H4 (cell line): ENCODE results near the gene SLC10A3. TPM values are rescaled to one million over a fixed set of nuclear protein-coding genes. Genes with fewer than 3 reads are reported as not detected.

Experiments used
- DNase-seq: peaks from one replicate; pipeline ENCODE4 v3.0.0-alpha.2; 2015; ENCODE audit warnings: low spot score
- total RNA-seq: library from RNA; depleted of rRNA; stranded (reverse); fragments of >200 nt; shearing (Covaris generic); gene quantifications from 2 replicates; pipeline ENCODE4 v1.2.3, GENCODE V29; 2014; rRNA removed

Gene SLC10A3, protein sequence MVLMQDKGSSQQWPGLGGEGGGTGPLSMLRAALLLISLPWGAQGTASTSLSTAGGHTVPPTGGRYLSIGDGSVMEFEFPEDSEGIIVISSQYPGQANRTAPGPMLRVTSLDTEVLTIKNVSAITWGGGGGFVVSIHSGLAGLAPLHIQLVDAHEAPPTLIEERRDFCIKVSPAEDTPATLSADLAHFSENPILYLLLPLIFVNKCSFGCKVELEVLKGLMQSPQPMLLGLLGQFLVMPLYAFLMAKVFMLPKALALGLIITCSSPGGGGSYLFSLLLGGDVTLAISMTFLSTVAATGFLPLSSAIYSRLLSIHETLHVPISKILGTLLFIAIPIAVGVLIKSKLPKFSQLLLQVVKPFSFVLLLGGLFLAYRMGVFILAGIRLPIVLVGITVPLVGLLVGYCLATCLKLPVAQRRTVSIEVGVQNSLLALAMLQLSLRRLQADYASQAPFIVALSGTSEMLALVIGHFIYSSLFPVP
- total RNA-seq = 20.0 and 35.3 TPM in 2 replicates

DNA sequence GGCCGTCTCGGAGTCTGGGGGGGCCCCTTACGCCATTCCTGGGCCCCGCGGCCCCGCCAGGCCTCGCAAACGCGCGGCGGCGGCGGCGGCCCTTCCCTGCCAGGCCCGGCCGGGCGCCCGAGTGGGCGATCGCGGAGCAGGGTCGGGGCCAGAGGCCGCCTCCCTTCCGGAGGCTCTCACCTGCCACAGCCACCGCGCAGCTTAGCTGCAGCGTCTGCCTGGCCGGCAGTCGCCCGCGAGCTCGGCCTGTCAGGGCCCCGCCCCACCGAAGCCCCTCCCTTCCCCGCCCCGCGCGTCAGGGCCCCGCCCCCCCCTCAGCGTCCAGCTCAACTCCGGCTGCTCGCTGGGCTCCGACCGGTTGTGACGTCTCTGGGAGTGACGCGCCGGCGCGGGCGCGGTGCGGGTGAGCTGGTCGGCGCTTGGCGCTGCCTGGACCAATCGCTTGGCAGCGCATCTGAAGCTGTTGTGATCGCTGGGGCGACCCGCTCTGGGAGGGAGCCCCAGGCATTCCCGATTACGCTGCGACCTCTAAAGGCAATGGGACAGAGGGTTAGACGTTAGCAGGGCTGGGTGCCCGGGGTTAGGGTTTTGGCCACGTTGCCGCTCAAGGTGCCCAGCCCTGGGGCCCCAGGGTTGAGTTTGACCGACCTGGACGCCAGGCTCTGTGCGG is at the start of gene SLC10A3:
Gene SLC10A3, minus strand, starts transcription at position 216 of the 670 bp plus-strand sequence. CDS start 1,689 bp downstream, outside the sequence.
- DNase-seq = peak; percentile 93

DNA sequence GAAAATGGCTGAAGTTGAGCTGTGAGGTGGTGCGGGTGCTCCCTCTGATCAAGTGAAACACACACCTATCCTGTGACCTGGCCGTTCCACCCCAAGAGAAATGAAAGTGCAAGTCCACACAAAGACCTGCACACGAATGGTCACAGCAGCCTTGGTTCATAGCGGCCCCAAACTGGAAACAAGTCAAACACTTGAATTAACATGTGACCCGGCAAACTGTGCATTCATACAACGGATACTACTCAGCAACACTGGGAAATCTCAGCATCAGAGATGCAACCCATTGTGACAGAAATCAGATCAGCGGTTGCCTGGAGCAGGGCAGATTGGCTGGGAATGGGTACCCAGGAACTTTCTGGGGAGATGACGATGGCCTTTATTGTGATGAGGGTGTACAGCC is 48.6 kb upstream of the SLC10A3 start:
- no peak for DNase-seq

DNA sequence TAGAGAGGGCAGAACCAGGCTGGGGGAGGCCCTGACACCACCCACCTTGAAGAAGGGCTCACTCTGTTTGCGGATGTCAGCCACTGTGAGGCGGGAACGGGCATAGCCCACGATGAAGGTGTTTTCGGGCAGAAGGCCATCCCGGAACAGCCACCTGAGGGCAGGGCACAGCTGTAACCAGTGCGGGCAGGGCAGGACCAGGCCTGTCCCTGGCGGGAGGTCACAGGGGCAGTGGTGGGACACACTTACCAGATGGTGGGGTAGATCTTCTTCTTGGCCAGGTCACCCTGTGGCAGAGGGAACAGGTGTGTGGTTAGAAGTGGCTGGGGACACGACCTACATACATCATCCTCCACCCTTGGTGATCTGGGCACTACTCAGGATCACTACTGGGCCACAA is 45.5 kb upstream of the SLC10A3 start:
- DNase-seq = peak; percentile 4

DNA sequence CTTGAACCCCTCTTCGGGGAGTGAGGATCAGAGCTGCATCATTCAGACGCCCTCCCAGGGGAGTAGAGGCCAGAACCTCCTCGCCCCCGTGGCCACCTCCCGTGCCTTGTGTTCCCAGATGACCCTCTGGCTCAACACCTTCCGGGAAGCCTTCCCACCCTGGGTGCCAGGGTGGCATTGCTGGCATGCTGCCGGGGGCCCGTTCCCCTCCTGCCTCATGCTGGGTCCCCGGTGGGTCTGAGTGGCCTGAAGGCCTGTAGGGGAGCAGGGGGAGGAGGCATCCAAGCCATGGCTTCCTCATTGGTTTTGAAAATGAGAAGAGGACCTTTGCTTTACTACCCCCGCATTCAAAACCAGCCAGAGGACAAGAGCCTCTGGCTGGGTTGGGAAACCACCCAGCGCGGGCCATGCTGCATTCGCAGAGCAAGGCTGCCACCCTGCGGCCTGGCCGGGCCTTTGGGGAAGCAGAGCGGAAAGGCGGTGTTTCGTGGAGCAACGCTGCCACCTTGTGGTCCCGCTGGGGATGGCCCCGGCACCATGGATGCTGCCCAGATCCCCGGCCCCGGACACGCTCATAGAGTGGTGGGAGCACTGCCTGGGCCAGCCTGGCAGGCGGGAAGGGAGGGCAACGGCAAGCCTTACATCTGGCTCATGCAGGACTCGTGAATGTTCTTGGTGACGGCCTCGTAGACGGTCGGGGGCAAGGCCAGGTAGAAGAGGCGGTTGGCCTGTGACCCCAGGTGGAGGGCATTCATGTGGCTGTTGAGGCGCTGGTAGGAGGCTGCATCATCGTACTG is 44.3 kb upstream of the SLC10A3 start:
- DNase-seq = peak; percentile 76

DNA sequence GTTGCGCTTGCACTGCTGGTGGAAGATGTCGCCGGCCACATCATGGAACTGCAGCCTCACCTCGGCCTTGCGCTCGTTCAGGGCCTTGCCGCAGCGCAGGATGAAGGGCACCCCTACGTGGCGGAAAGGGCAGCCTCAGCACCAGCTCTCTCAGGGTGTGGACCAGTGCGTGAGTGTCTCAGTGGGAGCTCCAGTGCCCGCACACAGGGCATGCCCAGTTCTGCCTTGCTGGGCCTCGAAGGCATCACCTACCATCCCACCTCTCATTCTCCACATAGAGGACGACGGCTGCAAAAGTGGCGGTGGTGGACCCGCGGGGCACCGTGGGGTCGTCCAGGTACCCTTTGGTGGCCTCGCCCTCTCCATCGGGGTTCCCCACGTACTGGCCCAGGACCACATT is 42.3 kb upstream of the SLC10A3 start:
- no peak for DNase-seq

DNA sequence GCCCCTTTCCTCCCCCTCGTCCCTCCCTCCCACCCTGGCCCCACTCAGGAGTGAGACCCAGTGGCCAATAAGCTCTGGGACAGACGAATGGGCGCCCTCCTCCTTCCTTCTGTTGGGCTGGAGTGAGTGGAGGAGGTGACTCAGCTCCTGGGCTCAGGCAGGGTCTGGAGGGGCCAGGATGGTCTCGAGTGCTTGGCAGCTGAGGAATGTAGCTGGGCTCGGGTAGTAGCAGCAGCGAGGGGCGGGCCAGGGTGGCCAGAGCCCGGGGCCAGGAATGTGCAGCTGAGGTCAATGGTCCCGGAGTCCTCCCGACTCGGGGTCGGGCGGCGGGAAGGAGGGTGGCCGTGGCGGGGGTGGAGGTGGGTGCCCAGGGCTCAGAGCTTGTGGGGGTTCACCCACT is 41.2 kb upstream of the SLC10A3 start:
- DNase-seq = no peak

DNA sequence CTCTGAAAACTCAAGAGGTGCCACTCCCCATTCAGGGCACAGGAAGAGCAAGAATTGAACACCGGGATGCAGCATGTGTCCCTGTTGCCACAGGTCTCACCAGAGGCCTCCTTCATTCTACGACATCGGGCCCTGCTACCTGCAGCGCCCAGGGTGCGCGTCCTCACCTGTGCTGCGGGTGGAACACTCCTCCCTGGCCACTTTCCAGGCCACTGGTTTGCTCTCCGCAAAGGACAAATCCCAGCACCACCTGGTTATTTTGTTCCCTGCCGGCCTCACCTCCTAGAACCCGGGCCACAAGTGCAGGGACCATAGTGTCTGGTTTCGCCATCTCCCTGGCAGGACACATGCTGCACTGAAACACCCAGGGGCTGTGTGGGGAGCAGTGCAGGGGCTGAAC is 39.9 kb upstream of the SLC10A3 start:
- DNase-seq = no peak

DNA sequence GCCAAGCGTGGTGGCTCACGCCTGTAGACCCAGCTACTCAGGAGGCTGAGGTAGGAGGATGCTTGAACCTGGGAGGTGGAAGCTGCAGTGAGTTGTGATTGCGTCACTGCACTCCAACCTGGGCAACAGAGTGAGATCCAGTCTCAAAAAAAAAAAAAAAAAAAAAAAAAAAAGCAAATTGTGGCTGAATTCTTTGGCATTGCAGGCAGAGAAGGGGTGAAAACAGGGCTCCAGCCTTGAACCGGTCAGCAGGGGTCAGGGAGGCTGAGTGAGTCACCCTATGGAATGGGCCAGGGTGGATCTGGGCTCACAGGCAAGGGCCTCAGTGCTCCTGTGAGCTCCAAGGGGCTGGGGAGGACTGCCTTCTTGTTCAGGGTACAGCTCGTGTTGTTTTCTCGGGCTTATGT is 38.8 kb upstream of the SLC10A3 start:
- no peak for DNase-seq

DNA sequence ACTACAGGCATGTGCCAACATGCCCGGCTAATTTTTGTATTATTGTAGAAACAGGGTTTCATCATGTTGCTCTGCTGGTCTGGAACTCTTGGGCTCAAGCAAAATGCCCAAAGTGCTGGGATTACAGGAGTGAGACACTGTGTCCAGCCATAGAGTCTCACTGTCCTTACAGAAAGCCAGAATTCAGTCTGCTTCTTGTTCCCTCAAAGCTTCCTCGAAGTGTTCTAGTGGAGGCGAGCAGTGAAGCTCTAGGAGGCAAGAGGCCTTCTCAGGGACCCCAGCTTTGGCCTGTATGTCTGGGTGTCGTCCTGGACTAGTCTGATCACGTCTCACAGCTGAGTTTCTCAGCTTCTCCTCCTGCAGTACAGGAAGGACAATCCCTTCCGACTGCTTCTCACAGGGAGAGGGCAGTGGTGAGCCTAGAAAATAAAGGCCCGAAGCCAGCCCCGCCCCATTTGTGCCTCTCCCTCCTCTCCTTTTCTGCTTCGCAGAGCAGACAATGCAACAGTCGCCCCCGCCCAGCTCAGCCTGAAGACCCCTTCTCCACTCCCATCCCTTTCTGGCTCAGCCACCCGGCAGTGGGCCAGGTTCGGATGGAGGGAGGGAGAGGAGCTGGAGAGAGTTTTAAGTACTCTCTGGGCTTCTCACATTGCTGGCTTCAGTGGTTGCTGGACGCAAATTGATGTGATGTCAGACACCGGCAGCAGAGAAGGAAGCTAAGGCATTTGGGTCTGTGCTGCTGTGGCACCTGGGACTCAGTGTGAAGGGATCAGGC is 36.7 kb upstream of the SLC10A3 start:
- peak; percentile 79 for DNase-seq

DNA sequence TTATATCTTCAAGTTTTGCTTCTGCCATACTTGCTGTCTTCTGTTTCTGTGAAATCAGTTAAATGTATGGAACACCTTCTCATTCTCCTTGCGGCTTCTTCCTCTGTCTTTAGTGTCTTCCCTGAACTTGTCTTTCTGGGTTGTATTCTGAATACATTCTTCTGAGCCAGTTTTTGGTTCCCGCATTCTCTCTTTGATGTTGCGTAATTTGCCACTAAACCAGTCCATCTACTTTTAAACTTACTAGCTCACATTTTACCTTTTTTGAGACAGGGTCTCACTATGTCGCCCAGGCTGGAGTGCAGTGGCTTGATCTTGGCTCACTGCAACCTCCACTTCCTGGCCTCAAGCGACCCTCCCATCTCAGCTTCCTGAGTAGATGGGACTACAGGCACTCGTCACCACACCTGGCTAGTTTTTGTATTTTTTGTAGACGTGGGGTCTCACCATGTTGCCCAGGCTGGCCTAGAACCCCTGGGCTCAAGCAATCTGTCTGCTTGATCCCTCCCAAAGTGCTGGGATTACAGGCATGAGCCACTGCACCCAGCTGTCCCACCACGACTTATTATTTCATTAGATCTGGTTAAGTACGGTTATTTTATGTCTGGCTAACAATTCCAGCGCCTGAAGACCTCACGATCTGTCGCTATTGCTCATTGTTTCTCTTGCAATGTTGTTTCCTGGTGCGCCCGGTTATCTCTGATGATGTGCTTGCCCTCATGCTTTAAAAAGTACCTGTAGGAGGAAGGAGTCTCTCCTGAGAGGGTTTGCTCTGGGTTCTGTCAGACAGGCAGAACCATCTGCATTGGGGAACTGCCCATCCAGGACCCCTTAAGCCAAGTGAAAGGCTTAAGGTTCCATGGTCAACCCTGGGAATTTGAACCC is 35.4 kb upstream of the SLC10A3 start:
- DNase-seq = no peak

DNA sequence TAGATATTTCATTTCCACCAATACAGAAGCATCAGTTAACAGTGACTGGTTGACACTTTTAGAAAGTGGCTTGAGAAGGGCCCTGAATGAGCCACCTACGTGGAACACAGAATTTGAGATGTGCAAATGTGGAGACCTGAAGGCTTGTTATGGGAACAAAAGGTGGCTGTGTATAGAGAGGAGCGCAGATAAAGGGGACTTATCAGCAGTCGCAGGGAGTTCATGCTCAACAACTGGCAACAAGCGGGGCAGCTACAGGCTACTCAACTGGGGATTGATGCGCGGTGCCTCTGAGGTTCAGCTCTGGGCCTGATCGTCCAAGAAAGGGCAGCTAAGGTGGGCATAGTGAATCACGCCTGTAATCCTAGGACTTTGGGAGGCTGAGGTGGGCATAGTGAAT is 29.0 kb upstream of the SLC10A3 start:
- no peak for DNase-seq

DNA sequence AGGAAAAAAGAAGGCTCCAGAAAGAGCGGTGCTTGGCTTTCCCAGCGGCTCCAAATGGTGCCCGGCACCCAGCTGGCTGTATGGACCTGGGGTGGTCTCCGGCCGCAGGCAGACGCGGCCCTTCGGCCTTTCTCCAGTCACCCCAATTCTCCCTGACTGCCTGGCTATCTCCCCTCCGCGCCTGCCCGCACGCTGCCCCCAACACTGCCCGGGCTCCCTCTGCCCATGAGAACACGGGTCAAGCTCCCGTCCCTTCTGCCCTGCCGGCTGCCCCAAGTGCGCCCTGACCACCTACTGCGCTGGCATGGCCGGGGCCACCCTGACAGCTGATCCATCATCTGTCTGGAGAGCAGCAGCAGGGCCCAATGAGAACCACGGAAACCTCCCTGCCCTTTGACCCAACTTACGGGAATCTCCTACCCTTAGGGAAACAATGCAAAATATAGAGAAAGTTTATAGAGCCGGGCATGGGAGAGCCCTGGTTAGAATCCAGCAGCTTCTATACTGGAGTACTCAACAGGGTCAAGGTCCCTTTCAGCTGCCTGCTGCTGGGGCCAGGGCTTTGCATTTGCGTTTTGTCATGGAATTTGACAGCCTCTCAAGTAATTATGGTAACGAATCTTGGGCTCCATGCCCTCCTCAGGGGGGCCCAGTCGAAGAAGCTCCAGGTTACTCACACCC is 26.8 kb upstream of the SLC10A3 start:
- DNase-seq = no peak

DNA sequence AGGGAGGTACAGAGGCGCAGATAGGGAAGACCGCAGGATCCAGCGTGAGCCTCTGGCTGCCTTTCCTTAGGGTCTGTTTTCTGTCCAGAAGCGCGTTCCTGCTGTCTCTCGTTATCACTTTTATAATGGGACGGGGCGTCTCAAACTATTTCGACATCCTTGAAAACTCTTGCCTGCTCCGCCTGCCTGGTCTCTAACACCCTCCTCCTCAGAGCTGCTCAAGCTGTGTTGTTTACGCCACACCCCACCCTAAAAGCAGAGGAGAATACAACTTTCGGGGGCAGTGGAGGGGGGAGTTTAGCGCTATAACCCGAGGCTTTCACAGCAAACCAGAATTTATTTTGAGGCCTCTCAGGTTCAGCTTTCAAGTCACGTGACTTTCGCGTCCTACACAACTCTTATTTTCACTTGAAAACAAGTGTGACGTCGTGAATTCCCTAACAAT is 26.2 kb upstream of the SLC10A3 start:
- DNase-seq = no peak

DNA sequence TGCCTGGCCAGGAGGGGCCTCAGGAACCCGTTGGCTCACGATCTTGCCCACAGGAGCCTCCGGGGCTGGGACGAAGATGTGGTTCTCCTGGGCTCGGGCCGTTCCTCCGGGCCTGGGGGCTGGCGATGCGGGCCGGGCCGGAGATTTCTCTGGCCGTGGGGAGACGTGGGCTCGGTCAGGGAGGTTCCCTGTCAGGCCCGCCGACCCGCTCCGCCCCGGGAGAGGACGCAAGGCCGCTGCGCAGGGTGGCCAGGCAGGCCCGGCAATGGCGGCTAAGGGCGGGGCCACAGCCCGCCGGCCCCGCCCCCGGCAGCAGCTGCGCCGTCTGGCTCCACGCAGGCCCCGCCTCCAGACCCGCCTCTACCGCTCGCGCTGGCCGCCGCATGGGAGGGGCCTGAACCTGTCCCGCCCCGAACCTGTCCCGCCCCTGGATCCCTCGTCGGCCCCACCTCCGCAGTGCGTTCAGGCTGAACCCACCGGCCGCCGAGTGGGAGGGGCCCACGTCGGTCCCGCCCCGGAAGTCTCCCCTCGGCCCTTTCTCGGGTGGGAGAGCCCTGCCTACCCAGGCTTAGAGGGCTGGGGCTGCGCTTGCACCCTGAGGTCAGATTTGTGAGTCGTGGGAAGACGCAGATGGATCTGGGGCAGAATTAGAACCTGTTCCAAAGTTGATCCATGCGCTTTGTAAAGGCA is 25.7 kb upstream of the SLC10A3 start, which contains the start of gene FAM3A:
Gene FAM3A, minus strand, starts transcription at position 267 of the 690 bp plus-strand sequence. CDS start 460 bp downstream, outside the sequence.
- peak; percentile 63 for DNase-seq

DNA sequence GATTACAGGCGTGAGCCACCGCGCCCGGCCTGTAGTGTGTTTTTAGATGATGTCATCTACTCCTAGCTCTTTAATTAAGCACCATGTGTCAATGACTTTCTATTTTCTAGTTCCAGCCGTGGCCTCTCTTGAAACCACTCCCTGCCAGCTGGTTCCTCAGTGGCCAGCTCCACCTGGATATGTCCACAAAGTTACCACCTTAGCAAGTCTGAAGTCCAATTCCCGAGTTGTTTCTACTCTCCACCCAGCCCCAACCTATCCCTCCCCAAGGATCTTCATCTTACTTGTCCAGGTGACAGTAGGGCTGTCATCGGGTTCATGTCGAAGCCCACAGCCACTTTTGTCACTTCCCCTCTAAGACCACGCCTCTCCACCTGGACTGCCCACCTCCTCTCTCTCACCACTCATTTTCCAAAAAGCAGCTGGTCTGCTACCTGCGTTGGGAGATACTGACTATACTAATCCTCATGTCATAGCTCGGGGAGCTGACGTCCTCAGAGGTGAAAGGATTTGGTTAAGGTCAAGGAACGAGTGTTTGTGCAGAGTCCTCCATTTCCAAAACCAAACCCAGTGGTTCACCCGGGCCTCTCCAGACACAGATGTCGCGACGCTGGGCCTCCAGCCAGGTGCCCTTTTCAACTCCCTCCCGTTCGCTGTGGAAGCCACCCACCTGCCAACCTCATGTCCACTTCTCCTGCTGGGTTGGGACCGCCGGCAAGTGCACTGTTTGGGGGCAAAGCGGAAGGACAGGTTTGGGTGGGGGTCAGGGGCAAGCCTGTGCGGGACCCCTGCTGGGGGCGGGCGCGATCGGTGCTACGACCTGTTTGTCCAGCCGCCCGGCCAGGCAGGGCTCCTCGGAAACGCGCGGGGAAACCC is 24.9 kb upstream of the SLC10A3 start:
- no peak for DNase-seq

DNA sequence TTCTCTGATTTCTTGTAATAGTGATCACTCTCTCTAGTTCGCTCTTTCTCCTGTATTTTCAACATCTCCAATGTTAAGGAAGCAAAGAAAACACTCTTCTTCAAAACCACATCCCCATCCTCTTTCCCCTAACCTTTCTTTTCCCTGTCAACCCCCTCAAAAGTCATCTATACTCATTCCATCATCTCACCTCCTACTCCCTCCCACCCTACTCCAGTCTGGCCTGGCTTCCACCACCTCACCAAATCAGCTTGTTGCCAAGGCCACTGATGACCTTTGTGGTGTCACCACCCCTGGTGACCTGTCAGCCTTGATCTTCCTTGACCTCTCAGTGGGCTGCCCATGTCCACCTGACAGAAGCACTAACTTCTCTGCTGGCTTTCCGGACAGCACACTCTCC is 23.3 kb upstream of the SLC10A3 start:
- DNase-seq = no peak

DNA sequence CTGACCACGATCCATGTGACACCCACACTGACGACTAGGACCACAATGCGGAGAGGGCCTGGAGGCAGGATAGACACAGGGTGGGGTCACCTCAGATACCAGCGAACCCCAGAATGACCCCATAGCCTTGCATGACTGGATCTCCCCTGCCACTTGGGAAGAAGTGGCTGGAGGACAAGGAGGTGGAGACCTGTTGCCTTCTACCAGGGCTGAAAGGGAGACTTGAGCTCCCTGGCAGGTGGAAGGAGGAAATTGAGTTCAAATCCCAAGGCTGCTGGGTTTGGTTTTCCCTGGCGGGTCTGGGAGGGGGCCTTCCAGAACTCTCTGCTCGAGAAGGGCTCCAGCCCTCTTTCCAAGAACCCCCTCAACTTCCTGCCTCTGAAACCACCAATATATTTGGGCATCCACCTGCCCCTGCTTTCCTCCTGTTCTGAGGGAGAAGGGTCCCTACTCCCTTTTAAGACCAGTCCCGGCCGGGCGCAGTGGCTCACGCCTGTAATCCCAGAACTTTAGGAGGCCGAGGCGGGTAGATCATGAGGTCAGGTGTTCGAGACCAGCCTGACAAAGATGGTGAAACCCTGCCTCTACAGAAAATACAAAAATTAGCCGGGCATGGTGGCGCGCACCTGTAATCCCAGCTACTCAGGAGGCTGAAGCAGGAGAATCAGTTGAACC is 22.6 kb upstream of the SLC10A3 start:
- DNase-seq = no peak
